Measurements from ENCODE around the gene PPM1D. TPM values are rescaled to one million over a fixed set of nuclear protein-coding genes. Genes with fewer than 3 reads are reported as not detected.
A peak's percentile ranks its signal among the peaks of the same experiment; 100 is the strongest.
"Not testable (repeated sequence)": the region's sequence is repeated elsewhere in the genome, so short reads cannot be mapped to it uniquely, and the experiment has no call there.

The PPM1D gene
- total and polyA plus RNA-seq, 2 experiments from 2014 or later, result 7.9 to 8.1 TPM

DNA sequence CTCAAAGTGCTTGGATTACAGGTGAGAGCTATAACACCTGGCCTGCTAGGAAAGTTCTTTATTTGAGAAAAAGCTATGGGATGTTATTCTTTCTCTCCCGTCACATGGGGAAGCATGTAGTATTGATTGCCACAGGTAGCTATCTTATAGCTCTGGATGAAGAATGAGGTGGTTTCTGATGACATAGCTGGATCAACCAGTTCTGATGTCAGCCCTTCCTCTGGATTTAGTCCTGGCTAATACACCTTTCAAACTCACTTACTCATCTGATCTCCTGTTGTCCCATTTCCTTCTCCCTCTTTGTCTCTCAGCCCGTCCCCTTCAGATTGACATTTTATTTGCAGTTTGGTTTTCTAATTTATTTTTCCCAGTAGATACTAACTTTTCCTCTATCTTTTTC lies 14.1 kb upstream of the PPM1D start:
- Histone ChIP-seq H3K9me3 (ENCODE audit: low read depth) (no peaks in the 10 kb centered on the region), H3K27ac (no peak overlapping the region), H3K9me2 (ENCODE audit: insufficient read depth) (no peaks in the 10 kb centered on the region), H4K20me1 (ENCODE audit: insufficient read depth) (no peaks in the 10 kb centered on the region), H3K9ac (no peak overlapping the region), H3F3A (ENCODE audit: insufficient read depth) (no peaks in the 10 kb centered on the region), H3K27me3 (replicated peaks; ENCODE audit: insufficient read depth) (no peaks in the 10 kb centered on the region), H3K4me1 (ENCODE audit: insufficient read depth) (no peaks in the 10 kb centered on the region), H2AFZ (no peak overlapping the region), H3K4me3 (no peak overlapping the region), H3K79me2 (ENCODE audit: insufficient read depth) (no peaks in the 10 kb centered on the region), H3K4me2 (ENCODE audit: unreplicated experiment) (no peak overlapping the region), H3K36me3 (ENCODE audit: low read depth) (no peaks in the 10 kb centered on the region)
- TF ChIP-seq EZH2phosphoT487 (IDR thresholded peaks at IDR 0.05; ENCODE audit: insufficient read depth, low read depth), result no peak
- no peak for TF ChIP-seq EZH2 (IDR thresholded peaks at IDR 0.05; ENCODE audit: insufficient read depth, poor library complexity, severe bottlenecking)
- WGBS, 2 experiments (ENCODE audit: low coverage in 1 of 2, low lambda C conversion rate in 2 of 2, missing lambda C conversion rate in 2 of 2), result 55 to 74% methylated on average over 2 of the region's 2 CpGs
- in situ Hi-C loops (cut with MboI), result no loop called here
- DNase-seq, result no peak

DNA sequence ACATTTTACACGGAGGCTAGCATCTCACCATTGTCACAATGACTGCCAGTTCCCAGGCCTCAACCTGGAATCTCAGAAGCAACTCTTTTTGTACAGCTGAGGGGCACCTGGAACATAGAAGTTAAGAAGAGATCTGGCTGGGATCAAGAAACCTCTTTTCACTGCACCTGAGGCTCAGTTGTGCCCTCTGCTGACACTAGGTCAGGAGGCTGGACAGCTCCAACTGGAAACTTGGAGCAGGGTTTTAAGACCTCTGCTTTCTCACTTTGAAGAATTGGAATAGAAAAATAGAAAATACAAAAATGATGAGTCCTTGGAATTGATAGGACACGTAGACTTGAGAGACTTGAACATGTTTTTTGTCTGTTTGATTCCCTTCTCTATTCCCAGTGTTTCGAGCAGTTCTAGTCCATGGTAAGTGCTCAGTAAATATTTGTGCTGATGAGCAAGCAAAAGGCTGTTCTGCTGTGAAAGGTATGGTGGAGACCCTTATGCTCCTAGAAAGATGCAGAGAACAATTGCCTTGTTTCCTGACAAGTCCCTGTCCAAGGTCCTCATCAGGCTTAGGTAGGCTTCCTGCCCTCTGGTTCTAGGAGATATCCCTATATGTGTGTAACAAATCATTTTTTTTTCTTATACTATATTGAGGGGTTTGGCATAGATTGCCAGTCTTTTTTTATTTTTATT lies 13.6 kb upstream of the PPM1D start:
- no peaks in the 10 kb centered on the region for H3K27me3 ChIP-seq (replicated peaks; ENCODE audit: insufficient read depth)
- in situ Hi-C loops (cut with MboI), result no loop called here
- H3K9me2 ChIP-seq (ENCODE audit: insufficient read depth), result no peaks in the 10 kb centered on the region
- TF ChIP-seq EZH2 (IDR thresholded peaks at IDR 0.05; ENCODE audit: insufficient read depth, poor library complexity, severe bottlenecking), result no peak
- TF ChIP-seq EZH2phosphoT487 (IDR thresholded peaks at IDR 0.05; ENCODE audit: insufficient read depth, low read depth), result no peak
- no peak overlapping the region for H3K4me2 ChIP-seq (ENCODE audit: unreplicated experiment)
- H3K9ac ChIP-seq, result no peak overlapping the region
- no peak overlapping the region for H3K4me3 ChIP-seq
- no peaks in the 10 kb centered on the region for H3K36me3 ChIP-seq (ENCODE audit: low read depth)
- WGBS, 2 experiments (ENCODE audit: low coverage in 1 of 2, low lambda C conversion rate in 2 of 2, missing lambda C conversion rate in 2 of 2), result 63 to 64% methylated on average over 3 of the region's 3 CpGs
- H3F3A ChIP-seq (ENCODE audit: insufficient read depth), result no peaks in the 10 kb centered on the region
- no peaks in the 10 kb centered on the region for H3K4me1 ChIP-seq (ENCODE audit: insufficient read depth)
- H2AFZ ChIP-seq, result no peak overlapping the region
- no peaks in the 10 kb centered on the region for H4K20me1 ChIP-seq (ENCODE audit: insufficient read depth)
- no peaks in the 10 kb centered on the region for H3K9me3 ChIP-seq (ENCODE audit: low read depth)
- H3K27ac ChIP-seq, result no peak overlapping the region
- peak; percentile 32 for DNase-seq
- no peaks in the 10 kb centered on the region for H3K79me2 ChIP-seq (ENCODE audit: insufficient read depth)

DNA sequence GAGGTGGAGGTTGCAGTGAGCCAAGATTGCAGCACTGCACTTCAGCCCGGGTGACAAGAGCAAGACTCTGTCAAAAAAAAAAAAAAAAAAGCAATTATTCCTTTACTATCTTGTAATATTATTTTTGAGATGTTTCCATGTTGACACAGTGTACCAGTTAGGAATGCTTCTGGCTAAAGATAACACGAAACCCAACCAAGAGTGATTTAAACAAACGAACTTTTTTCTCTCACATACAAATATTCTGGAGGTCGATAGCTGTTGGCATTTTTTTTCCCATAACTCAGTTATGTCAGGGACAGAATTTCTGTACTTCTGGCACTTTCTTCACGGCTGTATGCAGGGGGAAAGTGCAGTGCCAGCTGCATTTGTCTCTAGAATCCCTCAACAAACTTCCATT lies 9.9 kb upstream of the PPM1D start:
- H3K27me3 ChIP-seq (replicated peaks; ENCODE audit: insufficient read depth), result no peaks in the 10 kb centered on the region
- no peak for TF ChIP-seq EZH2 (IDR thresholded peaks at IDR 0.05; ENCODE audit: insufficient read depth, poor library complexity, severe bottlenecking)
- no peaks in the 10 kb centered on the region for H4K20me1 ChIP-seq (ENCODE audit: insufficient read depth)
- no peak overlapping the region for H3K9ac ChIP-seq
- H2AFZ ChIP-seq, result no peak overlapping the region
- H3K36me3 ChIP-seq (ENCODE audit: low read depth), result no peaks in the 10 kb centered on the region
- no peaks in the 10 kb centered on the region for H3K4me1 ChIP-seq (ENCODE audit: insufficient read depth)
- no peaks in the 10 kb centered on the region for H3F3A ChIP-seq (ENCODE audit: insufficient read depth)
- no peak overlapping the region for H3K4me2 ChIP-seq (ENCODE audit: unreplicated experiment)
- WGBS, 2 experiments (ENCODE audit: low coverage in 1 of 2, low lambda C conversion rate in 2 of 2, missing lambda C conversion rate in 2 of 2), result 6 to 10% methylated on average over 5 of the region's 5 CpGs
- in situ Hi-C loops (cut with MboI), result no loop called here
- H3K27ac ChIP-seq, result no peak overlapping the region
- H3K9me3 ChIP-seq (ENCODE audit: low read depth), result no peaks in the 10 kb centered on the region
- no peaks in the 10 kb centered on the region for H3K79me2 ChIP-seq (ENCODE audit: insufficient read depth)
- H3K4me3 ChIP-seq, result no peak overlapping the region
- H3K9me2 ChIP-seq (ENCODE audit: insufficient read depth), result no peaks in the 10 kb centered on the region
- DNase-seq, result no peak

DNA sequence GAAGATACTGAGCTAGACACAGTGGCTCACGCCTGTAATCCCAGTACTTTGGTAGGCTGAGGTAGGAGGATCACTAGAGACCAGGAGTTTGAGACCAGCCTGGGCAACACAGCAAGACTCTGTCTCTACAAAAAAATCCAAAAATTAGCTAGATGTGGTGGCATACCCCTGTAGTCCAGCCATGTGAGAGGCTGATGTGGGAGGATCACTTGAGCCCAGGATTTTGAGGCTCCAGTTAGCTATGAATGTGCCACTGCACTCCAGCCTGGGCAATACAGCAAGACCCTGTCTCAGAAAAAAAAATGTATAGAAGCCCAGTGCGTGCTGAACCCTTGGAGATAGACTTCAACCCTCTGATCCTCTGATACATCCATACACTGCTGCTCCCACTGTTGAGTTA lies 7.2 kb upstream of the PPM1D start:
- no peak overlapping the region for H3K4me2 ChIP-seq (ENCODE audit: unreplicated experiment)
- 63 to 74% methylated on average over 2 of the region's 2 CpGs for WGBS, 2 experiments (ENCODE audit: low coverage in 1 of 2, low lambda C conversion rate in 2 of 2, missing lambda C conversion rate in 2 of 2)
- H3K9me3 ChIP-seq (ENCODE audit: low read depth), result no peaks in the 10 kb centered on the region
- no peak overlapping the region for H2AFZ ChIP-seq
- in situ Hi-C loops (cut with MboI), result no loop called here
- H4K20me1 ChIP-seq (ENCODE audit: insufficient read depth), result no peaks in the 10 kb centered on the region
- no peaks in the 10 kb centered on the region for H3F3A ChIP-seq (ENCODE audit: insufficient read depth)
- no peaks in the 10 kb centered on the region for H3K79me2 ChIP-seq (ENCODE audit: insufficient read depth)
- H3K9ac ChIP-seq, result no peak overlapping the region
- TF ChIP-seq EZH2 (IDR thresholded peaks at IDR 0.05; ENCODE audit: insufficient read depth, poor library complexity, severe bottlenecking) (no peak), EZH2phosphoT487 (IDR thresholded peaks at IDR 0.05; ENCODE audit: insufficient read depth, low read depth) (no peak)
- H3K9me2 ChIP-seq (ENCODE audit: insufficient read depth), result no peaks in the 10 kb centered on the region
- no peaks in the 10 kb centered on the region for H3K4me1 ChIP-seq (ENCODE audit: insufficient read depth)
- H3K36me3 ChIP-seq (ENCODE audit: low read depth), result no peaks in the 10 kb centered on the region
- no peak overlapping the region for H3K27ac ChIP-seq
- no peaks in the 10 kb centered on the region for H3K27me3 ChIP-seq (replicated peaks; ENCODE audit: insufficient read depth)
- H3K4me3 ChIP-seq, result no peak overlapping the region
- DNase-seq, result no peak

DNA sequence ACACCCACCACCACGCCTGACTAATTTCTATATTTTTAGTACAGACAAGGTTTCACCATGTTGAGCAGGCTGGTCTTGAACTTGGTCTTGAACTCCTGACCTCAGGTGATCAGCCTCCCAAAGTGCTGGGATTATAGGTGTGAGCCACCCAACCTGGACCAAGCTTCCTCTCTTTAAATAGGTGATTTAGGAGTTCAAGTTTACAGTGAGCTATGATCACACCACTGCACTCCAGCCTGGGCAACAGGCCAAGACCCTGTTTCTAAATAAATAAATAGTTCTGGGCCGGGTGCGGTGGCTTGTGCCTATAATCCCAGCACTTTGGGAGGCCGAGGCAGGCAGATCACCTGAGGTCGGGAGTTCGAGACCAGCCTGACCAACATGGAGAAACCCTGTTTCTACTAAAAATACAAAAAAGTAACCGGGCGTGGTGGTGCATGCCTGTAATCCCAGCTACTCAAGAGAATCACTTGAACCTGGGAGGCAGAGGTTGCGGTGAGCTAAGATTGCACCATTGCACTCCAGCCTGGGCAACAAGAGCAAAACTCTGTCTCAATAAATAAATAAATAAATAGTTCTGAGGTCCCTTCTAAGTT lies 6.5 kb upstream of the PPM1D start:
- H3K79me2 ChIP-seq (ENCODE audit: insufficient read depth); in situ Hi-C loops (cut with MboI); DNase-seq; H3K9ac ChIP-seq; H2AFZ ChIP-seq; H3K27me3 ChIP-seq (replicated peaks; ENCODE audit: insufficient read depth); H3K4me1 ChIP-seq (ENCODE audit: insufficient read depth); H3K27ac ChIP-seq; H3K4me2 ChIP-seq (ENCODE audit: unreplicated experiment); H3F3A ChIP-seq (ENCODE audit: insufficient read depth); H3K4me3 ChIP-seq; H3K9me2 ChIP-seq (ENCODE audit: insufficient read depth); H4K20me1 ChIP-seq (ENCODE audit: insufficient read depth); H3K36me3 ChIP-seq (ENCODE audit: low read depth); H3K9me3 ChIP-seq (ENCODE audit: low read depth): not testable (repeated sequence)
- WGBS, 2 experiments (ENCODE audit: low coverage in 1 of 2, low lambda C conversion rate in 2 of 2, missing lambda C conversion rate in 2 of 2), result 88 to 91% methylated on average over 9 of the region's 9 CpGs

DNA sequence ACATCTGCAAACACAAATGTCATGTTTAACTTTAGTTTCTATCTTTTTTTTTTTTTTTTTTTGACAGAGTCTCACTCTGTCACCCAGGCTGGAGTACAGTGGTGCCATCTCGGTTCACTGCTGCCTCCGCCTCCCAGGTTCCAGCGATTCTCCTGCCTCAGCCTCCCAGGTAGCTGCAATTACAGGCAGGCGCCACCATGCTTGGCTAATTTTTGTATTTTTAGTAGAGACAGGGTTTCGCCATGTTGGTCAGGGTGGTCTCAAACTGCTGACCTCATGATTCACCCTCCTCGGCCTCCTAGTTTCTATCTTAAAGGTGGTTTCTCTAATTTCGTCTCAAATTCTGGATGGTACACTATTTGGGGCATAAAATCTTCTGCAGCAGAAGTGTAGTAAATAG lies 5.8 kb upstream of the PPM1D start:
- not testable (repeated sequence) for H3K4me3 ChIP-seq
- WGBS, 2 experiments (ENCODE audit: low coverage in 1 of 2, low lambda C conversion rate in 2 of 2, missing lambda C conversion rate in 2 of 2), result 85 to 90% methylated on average over 7 of the region's 7 CpGs

More for the DNA sequence above, 5.8 kb upstream of the PPM1D start:
- H3K27me3 ChIP-seq (replicated peaks; ENCODE audit: insufficient read depth); DNase-seq; H2AFZ ChIP-seq; H3K9ac ChIP-seq; in situ Hi-C loops (cut with MboI); H3K9me3 ChIP-seq (ENCODE audit: low read depth); H3K4me1 ChIP-seq (ENCODE audit: insufficient read depth); H3F3A ChIP-seq (ENCODE audit: insufficient read depth); H3K9me2 ChIP-seq (ENCODE audit: insufficient read depth); H4K20me1 ChIP-seq (ENCODE audit: insufficient read depth); H3K27ac ChIP-seq; H3K36me3 ChIP-seq (ENCODE audit: low read depth); H3K4me2 ChIP-seq (ENCODE audit: unreplicated experiment); H3K79me2 ChIP-seq (ENCODE audit: insufficient read depth): not testable (repeated sequence)
